NCI-H2196 (cell line): ENCODE data around the gene DOC2B.
"Not testable (repeated sequence)": the region's sequence is repeated elsewhere in the genome, so short reads cannot be mapped to it uniquely, and the experiment has no call there.

Experiments
- DNase-seq: peaks from one replicate; lab custom pipeline; 2025; ENCODE audit not compliant: unreplicated experiment; lab: John Stamatoyannopoulos, UW

Gene DOC2B

GRCh38 chr17:181245-182049 is at the start of gene DOC2B:
DOC2B (minus strand) TSS chr17:181650; CDS start chr17:181479, 171 bp downstream.
- peak; percentile 17 for DNase-seq

GRCh38 chr17:230395-230770 is 48.9 kb upstream of the DOC2B start:
- DNase-seq = no peak

DNA sequence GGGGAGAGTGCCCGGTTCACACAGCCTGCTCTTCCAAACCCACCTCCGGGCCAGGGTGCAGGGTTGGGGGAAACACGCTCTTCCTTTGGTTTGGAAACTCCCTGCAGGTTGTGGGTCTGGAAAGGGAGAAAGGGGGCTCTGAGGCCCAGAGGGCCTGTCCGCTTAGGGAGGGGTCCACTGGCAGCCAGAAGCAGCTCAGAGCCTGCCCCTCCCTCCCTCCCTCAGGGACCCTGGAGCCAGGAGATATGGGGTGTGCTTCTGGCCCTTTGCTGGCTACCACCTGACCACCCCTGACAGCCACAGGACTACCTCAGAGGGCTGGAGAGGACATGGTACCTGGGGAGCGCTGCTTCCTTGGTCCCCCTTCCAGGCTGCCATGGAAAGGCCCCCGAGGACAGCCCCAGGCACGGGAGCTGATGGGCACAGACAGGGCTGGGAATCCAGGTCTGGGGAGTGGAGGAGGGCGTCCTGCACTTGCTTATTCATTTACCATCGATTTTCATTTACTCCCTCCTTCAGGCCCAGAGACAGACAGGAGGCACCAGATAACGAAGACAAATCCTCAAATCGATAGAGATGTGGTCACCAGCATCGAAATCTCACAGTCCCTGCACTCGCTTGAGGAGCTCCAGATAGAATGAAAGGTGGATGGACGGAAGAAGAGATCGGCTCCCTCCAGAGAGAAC is 48.4 kb upstream of the DOC2B start:
- DNase-seq = no peak

GRCh38 chr17:228951-229708 is 47.7 kb upstream of the DOC2B start:
- no peak for DNase-seq

GRCh38 chr17:227946-228615 is 46.6 kb upstream of the DOC2B start:
- DNase-seq = no peak

DNA sequence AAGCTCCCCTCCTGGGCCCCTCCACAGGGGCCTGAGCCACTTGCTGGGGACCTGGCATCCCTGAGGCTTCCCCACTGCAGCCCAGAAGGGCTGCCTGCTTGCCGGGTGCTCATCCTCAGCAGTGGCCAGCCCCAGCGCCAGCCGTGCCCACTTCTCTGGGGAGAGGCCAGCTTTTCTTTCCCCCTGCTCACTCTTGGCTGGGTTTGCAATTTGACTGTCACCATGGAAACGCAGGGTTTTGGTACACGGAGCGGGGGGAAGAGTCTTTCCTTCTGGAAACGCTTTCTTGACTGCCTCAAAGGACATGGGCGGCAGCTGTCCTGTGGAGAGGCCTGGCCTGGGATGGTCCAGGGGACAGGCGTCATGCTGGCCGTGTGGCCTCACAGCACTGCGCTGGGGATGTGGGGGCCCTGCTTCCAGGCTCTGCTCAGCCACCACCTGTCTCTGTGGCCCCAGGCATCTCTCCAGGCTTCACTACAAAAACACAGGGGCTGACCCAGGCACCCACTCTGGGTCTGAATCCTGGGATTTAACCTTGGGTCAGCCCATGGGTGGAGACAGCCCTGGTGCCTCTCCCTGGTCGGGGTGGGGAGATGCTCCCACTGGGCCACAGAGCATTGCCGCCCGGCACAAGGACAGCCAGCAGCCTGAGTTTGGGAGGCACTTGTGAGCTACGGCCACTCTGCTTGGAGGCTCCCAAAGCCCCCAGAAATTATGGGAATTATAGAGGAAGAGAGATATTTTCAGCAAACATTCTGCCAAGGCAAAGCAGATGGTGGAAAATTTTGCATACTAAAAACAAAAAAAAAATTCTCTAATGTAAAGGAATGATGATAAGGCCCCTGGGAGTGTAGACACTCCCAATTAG is 45.9 kb upstream of the DOC2B start:
- DNase-seq = no peak

- no peak for DNase-seq
Measured at GRCh38 chr17:226108-227077, 44.9 kb upstream of the DOC2B start.

DNA sequence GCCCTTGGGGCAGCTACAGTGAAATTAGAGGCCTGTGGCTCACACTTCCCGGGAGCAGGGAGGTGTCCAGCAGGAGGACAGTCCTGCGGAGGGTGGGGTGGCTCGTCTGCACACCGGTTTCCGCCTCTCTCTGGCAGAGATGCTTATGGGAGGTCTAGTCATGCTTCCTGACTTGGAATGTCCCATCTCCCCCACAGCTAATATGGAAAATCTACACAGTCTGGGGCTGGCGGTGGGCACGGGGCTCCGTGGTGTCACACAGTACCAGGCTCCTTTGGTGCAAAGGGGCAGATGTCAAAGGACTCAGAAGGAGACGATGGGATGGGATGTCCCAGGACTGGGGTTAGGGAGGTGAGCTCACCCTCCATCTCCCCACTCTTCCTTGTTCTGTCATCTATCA is 44.1 kb upstream of the DOC2B start:
- DNase-seq = no peak

DNA sequence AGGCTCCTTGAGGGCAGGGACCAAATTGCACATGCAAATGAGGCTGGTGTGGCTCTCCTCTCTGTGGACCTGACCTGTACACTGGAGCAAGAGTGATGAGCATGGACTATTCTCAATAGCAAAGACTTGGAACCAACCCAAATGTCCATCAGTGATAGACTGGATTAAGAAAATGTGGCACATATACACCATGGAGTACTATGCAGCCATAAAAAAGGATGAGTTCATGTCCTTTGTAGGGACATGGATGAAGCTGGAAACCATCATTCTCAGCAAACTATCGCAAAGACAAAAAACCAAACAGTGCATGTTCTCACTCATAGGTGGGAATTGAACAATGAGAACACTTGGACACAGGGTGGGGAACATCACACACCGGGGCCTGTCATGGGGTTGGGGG is 43.1 kb upstream of the DOC2B start:
- not testable (repeated sequence) for DNase-seq

DNA sequence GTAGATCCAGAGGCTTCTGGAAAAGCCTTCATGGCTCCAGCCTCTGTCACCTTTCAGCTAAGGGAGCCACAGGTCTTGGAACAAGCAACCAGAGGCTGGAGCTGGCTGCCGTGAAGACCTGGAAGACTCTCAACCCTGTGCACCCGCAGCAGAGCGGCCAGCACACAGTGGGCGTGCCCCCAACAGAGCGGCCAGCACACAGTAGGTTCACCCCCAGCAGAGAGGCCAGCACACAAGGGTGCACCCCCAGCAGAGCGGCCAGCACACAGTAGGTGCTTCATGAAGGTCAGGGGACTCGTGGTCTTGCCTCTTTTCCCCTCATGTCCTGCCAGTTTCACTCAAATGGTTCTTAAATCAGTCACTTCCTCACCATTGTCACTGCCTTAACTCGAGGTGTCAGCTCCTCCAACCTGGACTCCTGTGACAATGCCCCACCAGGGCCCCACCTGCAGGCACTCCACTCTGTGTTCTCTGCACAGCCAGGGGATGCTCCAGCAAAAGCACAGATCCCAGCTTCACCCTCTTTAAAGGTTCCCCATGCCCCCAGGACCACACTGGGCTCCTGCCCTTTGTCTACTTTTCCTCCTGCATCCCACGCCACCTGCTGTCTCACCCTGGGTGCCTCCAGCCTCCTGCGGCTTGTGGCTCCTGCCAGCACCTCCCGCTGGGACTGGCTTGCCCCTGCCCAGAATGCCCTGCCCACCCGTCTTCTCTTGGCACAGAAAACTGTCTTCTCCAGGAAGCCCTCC is 42.4 kb upstream of the DOC2B start:
- peak; percentile 6 for DNase-seq

GRCh38 chr17:222172-222571 is 40.7 kb upstream of the DOC2B start:
- no peak for DNase-seq

- DNase-seq = no peak
Measured at GRCh38 chr17:219696-220095, 38.2 kb upstream of the DOC2B start.

- no peak for DNase-seq
Measured at GRCh38 chr17:218432-219110, 37.1 kb upstream of the DOC2B start.

DNA sequence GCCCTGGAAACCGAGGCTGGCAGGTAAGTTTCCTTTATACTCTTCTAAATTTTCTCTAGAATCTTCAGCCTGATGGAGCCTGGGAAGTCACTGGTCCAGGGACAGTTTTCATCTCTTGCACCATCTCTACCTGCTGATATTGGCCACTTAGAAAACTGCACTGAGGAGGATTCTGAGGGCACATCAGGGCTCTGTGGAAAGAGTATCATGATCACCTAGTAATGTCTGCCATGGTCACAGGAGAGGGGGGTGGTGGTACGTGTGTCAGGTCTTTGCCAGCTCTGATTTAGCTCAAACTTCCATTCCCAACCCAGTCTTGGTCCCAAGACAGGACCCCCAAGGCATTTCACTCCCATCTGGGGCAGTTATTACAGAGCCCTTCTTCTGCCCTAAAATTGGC is 35.2 kb upstream of the DOC2B start:
- no peak for DNase-seq

GRCh38 chr17:215563-216478 is 34.4 kb upstream of the DOC2B start:
- not testable (repeated sequence) for DNase-seq

GRCh38 chr17:214881-215331 is 33.5 kb upstream of the DOC2B start:
- DNase-seq = no peak
